CD4-positive, CD25-positive, alpha-beta regulatory T cell (primary cell): ENCODE measurements around the gene ENPP4. TPM values are rescaled to one million over a fixed set of nuclear protein-coding genes. Genes with fewer than 3 reads are reported as not detected.

Experiments
- ATAC-seq, 2 donors: fragments of 150-1000 bp; cut with Tn5 transposase; one replicate each; pipeline ENCODE4 v1.10.0; 2021; ENCODE audit warnings: low read depth in 2 of 2, moderate number of reproducible peaks in 2 of 2, moderate library complexity in 1 of 2
- DNase-seq, 3 donors: peaks; one replicate each; pipeline versions ENCODE4 v3.0.0 to v3.0.0-alpha.2; 2012 to 2022; ENCODE audit warnings: mixed read lengths in 1 of 3
- H3K27ac ChIP-seq: one replicate; pipeline ENCODE4 v1.7.0; 2013; ENCODE audit warnings: mild to moderate bottlenecking, low read length; ENCODE audit not compliant: insufficient read depth, poor library complexity, severe bottlenecking
- H3K27me3 ChIP-seq: one replicate; pipeline ENCODE4 v1.7.0; 2013; ENCODE audit warnings: low read length; ENCODE audit not compliant: control insufficient read depth, insufficient read depth
- H3K36me3 ChIP-seq: one replicate; pipeline ENCODE4 v1.7.0; 2013; ENCODE audit warnings: mild to moderate bottlenecking, low read length, moderate library complexity; ENCODE audit not compliant: control insufficient read depth, insufficient read depth
- H3K4me1 ChIP-seq: 2 replicates; pipeline ENCODE4 v1.7.0; 2013; ENCODE audit warnings: mild to moderate bottlenecking, low read length; ENCODE audit not compliant: insufficient read depth, control insufficient read depth, poor library complexity, severe bottlenecking
- H3K4me3 ChIP-seq: one replicate; pipeline ENCODE4 v1.7.0; 2013; ENCODE audit warnings: low read depth, mild to moderate bottlenecking, low read length, moderate library complexity
- H3K9me3 ChIP-seq, 2 experiments: 1 replicate in 1 of 2; 2 replicates in 1 of 2; pipeline ENCODE4 v1.7.0; 2013; ENCODE audit warnings: low read length in 2 of 2, mild to moderate bottlenecking in 1 of 2, moderate library complexity in 1 of 2; ENCODE audit not compliant: control insufficient read depth in 2 of 2
- H3K27ac Mint-ChIP-seq, 3 donors: one replicate each; pipeline ENCODE4 v1.8.0; 2020 to 2022; ENCODE audit warnings: mild to moderate bottlenecking in 3 of 3, mixed read lengths in 3 of 3, moderate library complexity in 2 of 3
- H3K27me3 Mint-ChIP-seq: one replicate; pipeline ENCODE4 v1.8.0; 2022; ENCODE audit warnings: mild to moderate bottlenecking, mixed read lengths
- H3K36me3 Mint-ChIP-seq: one replicate; pipeline ENCODE4 v1.8.0; 2020; ENCODE audit warnings: mixed read lengths
- H3K4me1 Mint-ChIP-seq, 4 donors: one replicate each; pipeline ENCODE4 v1.8.0; 2020 to 2022; ENCODE audit warnings: mixed read lengths in 4 of 4, mild to moderate bottlenecking in 1 of 4
- H3K4me3 Mint-ChIP-seq, 4 donors: one replicate each; pipeline ENCODE4 v1.8.0; 2020 to 2022; ENCODE audit warnings: mild to moderate bottlenecking in 4 of 4, mixed read lengths in 4 of 4, moderate library complexity in 3 of 4
- H3K9me3 Mint-ChIP-seq, 7 donors: one replicate each; pipeline ENCODE4 v1.8.0; 2020 to 2022; ENCODE audit warnings: mixed read lengths in 7 of 7, mild to moderate bottlenecking in 3 of 7, moderate library complexity in 2 of 7
- polyA plus RNA-seq, 4 donors: library from polyadenylated mRNA; unstranded; fragments of 300-500 nt; fragmentation: Illumina TruSeq; gene quantifications; one replicate each; pipeline ENCODE4 v1.2.3, GENCODE V29; 2021
- total RNA-seq: library from RNA; stranded (reverse); gene quantifications from one replicate; pipeline ENCODE4 v1.2.3, GENCODE V29; 2022

ENPP4 gene
- total and polyA plus RNA-seq, 5 donors from 2014 or later, result 2.1 to 4.5 (median 3.3) TPM

- DNase-seq (no peak), ATAC-seq (no peak)
- Mint-ChIP-seq H3K27me3 (peaks cover 39% of the 10 kb centered on the region), H3K36me3 (no peaks in the 10 kb centered on the region), H3K4me1 (no peaks in the 10 kb centered on the region), H3K9me3 (peaks cover 0 to 6% (median 0%) of the 10 kb centered on the region in 7 donors), H3K4me3 (no peak overlapping the region), H3K27ac (no peak overlapping the region)
- Histone ChIP-seq H3K4me1 (no peaks in the 10 kb centered on the region), H3K36me3 (no peaks in the 10 kb centered on the region), H3K27ac (no peak overlapping the region), H3K9me3 (no peaks in the 10 kb centered on the region), H3K4me3 (no peak overlapping the region), H3K27me3 (peaks cover 8% of the 10 kb centered on the region)
These were observed 29.4 kb downstream of the ENPP4 start for GRCh38 chr6:46159229-46159628.

DNA sequence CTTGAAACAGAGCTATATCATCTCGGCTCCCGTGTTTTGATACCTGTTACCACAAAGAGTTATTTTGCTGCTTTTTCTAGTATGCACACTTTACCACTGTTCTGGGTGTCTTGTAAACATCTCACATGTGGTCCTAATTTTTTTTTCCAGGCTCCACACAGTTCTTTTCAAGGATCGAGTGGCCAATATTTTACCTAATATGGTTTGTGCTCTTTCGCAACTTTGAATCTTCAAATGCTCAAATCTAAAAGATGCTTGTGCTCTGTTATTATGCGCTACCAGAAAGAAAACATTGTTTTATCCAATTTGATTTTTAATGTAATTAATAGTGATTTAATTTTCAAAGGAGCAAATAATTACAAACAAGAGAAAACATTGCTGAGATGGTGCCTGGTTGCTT is 30.3 kb downstream of the ENPP4 start:
- DNase-seq, result no peak
- H3K27me3 ChIP-seq, result peaks cover 3% of the 10 kb centered on the region
- no peak overlapping the region for H3K27ac Mint-ChIP-seq
- peaks cover 0 to 6% (median 0%) of the 10 kb centered on the region in 7 donors for H3K9me3 Mint-ChIP-seq
- H3K4me3 ChIP-seq, result no peak overlapping the region
- peak overlapping the region in 1 of 4 donors; percentile 43 for H3K4me3 Mint-ChIP-seq
- no peaks in the 10 kb centered on the region for H3K4me1 Mint-ChIP-seq
- H3K4me1 ChIP-seq, result no peaks in the 10 kb centered on the region
- H3K27me3 Mint-ChIP-seq, result peaks cover 39% of the 10 kb centered on the region
- H3K9me3 ChIP-seq, result no peaks in the 10 kb centered on the region
- no peaks in the 10 kb centered on the region for H3K36me3 Mint-ChIP-seq
- no peaks in the 10 kb centered on the region for H3K36me3 ChIP-seq
- no peak overlapping the region for H3K27ac ChIP-seq
- ATAC-seq, result no peak

DNA sequence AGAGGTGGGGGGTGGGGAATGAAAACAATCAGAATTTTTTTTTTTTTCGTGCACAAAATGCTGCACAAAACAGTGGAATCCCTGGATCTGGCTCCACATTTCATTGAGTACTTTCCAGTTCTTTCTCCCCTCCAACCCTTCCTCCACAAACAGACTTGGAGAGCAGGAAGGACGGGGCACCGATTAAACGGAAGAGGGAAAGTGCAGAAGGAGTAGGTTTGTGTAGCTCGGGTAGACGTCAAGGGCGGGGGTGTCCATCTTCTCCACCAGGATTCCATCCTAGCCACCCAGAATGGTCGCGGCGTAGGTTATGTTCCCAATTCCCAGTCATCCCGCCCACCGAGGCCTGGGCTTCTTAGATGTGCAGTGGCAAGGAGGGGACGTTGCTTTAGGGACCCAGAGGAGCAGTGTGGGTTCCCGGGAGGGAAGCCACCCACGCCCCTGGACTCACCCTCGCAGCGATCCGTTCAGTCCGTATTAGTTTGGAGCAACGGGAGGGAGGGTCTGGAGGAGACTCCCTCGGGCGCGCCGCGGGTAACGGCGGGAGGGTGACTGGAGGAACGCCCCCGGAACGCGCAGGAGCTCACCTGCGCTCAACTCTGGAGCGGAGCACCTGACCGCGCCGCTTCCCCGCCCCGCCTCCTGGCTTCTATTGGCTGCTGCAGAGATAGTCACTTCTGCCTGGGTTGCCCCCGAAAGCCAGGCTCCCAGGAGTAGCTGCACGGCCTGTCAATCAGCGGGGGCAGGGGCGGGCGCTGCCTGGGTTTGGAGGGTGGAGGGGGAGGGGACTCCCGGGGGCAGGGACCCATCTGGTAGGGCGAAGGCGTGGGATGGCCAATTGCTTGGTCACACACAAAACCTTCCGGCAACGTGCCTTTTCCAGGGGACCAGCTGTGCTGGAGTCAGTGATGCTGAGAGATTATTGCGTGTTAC is 40.8 kb downstream of the ENPP4 start, which contains the start of gene ENPP5:
TSS of gene ENPP5 (minus strand) at position 624 of the 933 bp plus-strand sequence. CDS start 2,718 bp downstream, outside the sequence.
- DNase-seq, result peak; percentile 19 to 31 (median 24)
- peak; percentile 53 to 66 for ATAC-seq
- H3K9me3 Mint-ChIP-seq, result no peaks in the 10 kb centered on the region
- Histone ChIP-seq H3K27ac (no peak within 1 kb of the TSS), H3K4me3 (peak within 1 kb of the TSS; percentile 16), H3K27me3 (peaks cover 21% of the 10 kb centered on the region), H3K4me1 (peaks cover 8% of the 10 kb centered on the region), H3K9me3 (no peaks in the 10 kb centered on the region), H3K36me3 (no peaks in the 10 kb centered on the region)
- H3K4me1 Mint-ChIP-seq, result peaks cover 5 to 13% (median 8%) of the 10 kb centered on the region in 4 donors
- peak within 1 kb of the TSS in 3 of 4 donors; percentile 26 to 72 (median 69) for H3K4me3 Mint-ChIP-seq
- peaks cover 44% of the 10 kb centered on the region for H3K27me3 Mint-ChIP-seq
- no peaks in the 10 kb centered on the region for H3K36me3 Mint-ChIP-seq
- H3K27ac Mint-ChIP-seq, result no peak within 1 kb of the TSS

- no peak overlapping the region for H3K27ac ChIP-seq
- Mint-ChIP-seq H3K4me1 (peaks cover 5 to 13% (median 9%) of the 10 kb centered on the region in 4 donors), H3K27me3 (peaks cover 34% of the 10 kb centered on the region), H3K4me3 (no peak overlapping the region), H3K9me3 (peaks cover 0 to 2% (median 0%) of the 10 kb centered on the region in 7 donors), H3K36me3 (no peaks in the 10 kb centered on the region), H3K27ac (no peak overlapping the region)
- peaks cover 8% of the 10 kb centered on the region for H3K4me1 ChIP-seq
- H3K4me3 ChIP-seq, result no peak overlapping the region
- DNase-seq (no peak), ATAC-seq (no peak)
- no peaks in the 10 kb centered on the region for H3K9me3 ChIP-seq
- H3K36me3 ChIP-seq, result no peaks in the 10 kb centered on the region
- H3K27me3 ChIP-seq, result peaks cover 20% of the 10 kb centered on the region
These were observed 42.4 kb downstream of the ENPP4 start for GRCh38 chr6:46172176-46172575.

GRCh38 chr6:46174904-46175303 is 45.1 kb downstream of the ENPP4 start:
- peak in 1 of 3 donors; percentile 2 for DNase-seq
- Mint-ChIP-seq H3K36me3 (no peaks in the 10 kb centered on the region), H3K9me3 (peaks cover 0 to 2% (median 0%) of the 10 kb centered on the region in 7 donors), H3K27me3 (peaks cover 23% of the 10 kb centered on the region), H3K27ac (peak overlapping the region in 1 of 3 donors; percentile 48), H3K4me1 (peaks cover 5 to 12% (median 7%) of the 10 kb centered on the region in 4 donors), H3K4me3 (no peak overlapping the region)
- Histone ChIP-seq H3K9me3 (no peaks in the 10 kb centered on the region), H3K27me3 (peaks cover 16% of the 10 kb centered on the region), H3K4me1 (peaks cover 8% of the 10 kb centered on the region), H3K4me3 (no peak overlapping the region), H3K27ac (no peak overlapping the region), H3K36me3 (no peaks in the 10 kb centered on the region)
- no peak for ATAC-seq

GRCh38 chr6:46175446-46175845 is 45.7 kb downstream of the ENPP4 start:
- H3K27me3 Mint-ChIP-seq, result peaks cover 18% of the 10 kb centered on the region
- no peaks in the 10 kb centered on the region for H3K36me3 Mint-ChIP-seq
- H3K9me3 Mint-ChIP-seq, result peaks cover 0 to 2% (median 0%) of the 10 kb centered on the region in 7 donors
- peak in 1 of 2 donors; percentile 35 for ATAC-seq
- no peak overlapping the region for H3K27ac Mint-ChIP-seq
- peaks cover 0 to 6% (median 4%) of the 10 kb centered on the region in 4 donors for H3K4me1 Mint-ChIP-seq
- Histone ChIP-seq H3K36me3 (no peaks in the 10 kb centered on the region), H3K9me3 (no peaks in the 10 kb centered on the region), H3K27me3 (peaks cover 16% of the 10 kb centered on the region), H3K4me3 (no peak overlapping the region), H3K4me1 (peaks cover 4% of the 10 kb centered on the region), H3K27ac (no peak overlapping the region)
- no peak overlapping the region for H3K4me3 Mint-ChIP-seq
- DNase-seq, result peak in 2 of 3 donors; percentile 15 to 54

GRCh38 chr6:46175976-46176375 is 46.2 kb downstream of the ENPP4 start:
- Mint-ChIP-seq H3K4me3 (no peak overlapping the region), H3K9me3 (peaks cover 0 to 2% (median 0%) of the 10 kb centered on the region in 7 donors), H3K27me3 (peaks cover 16% of the 10 kb centered on the region), H3K36me3 (no peaks in the 10 kb centered on the region), H3K27ac (no peak overlapping the region), H3K4me1 (peaks cover 0 to 5% (median 3%) of the 10 kb centered on the region in 4 donors)
- DNase-seq (no peak), ATAC-seq (no peak)
- H3K27ac ChIP-seq, result no peak overlapping the region
- no peaks in the 10 kb centered on the region for H3K36me3 ChIP-seq
- H3K9me3 ChIP-seq, result no peaks in the 10 kb centered on the region
- H3K4me1 ChIP-seq, result no peaks in the 10 kb centered on the region
- no peak overlapping the region for H3K4me3 ChIP-seq
- H3K27me3 ChIP-seq, result peaks cover 18% of the 10 kb centered on the region
